Measurements from ENCODE around the gene ATP5PD.
"Not testable (repeated sequence)": the region's sequence is repeated elsewhere in the genome, so short reads cannot be mapped to it uniquely, and the experiment has no call there.

ATP5PD gene

GRCh38 chr17:75077072-75077495 lies 30.3 kb upstream of the ATP5PD start:
- peak; percentile 65 for DNase-seq

- no peak for DNase-seq
Measured at GRCh38 chr17:75075597-75076336, 29.0 kb upstream of the ATP5PD start.

GRCh38 chr17:75074532-75074931 lies 27.8 kb upstream of the ATP5PD start:
- no peak for DNase-seq

DNA sequence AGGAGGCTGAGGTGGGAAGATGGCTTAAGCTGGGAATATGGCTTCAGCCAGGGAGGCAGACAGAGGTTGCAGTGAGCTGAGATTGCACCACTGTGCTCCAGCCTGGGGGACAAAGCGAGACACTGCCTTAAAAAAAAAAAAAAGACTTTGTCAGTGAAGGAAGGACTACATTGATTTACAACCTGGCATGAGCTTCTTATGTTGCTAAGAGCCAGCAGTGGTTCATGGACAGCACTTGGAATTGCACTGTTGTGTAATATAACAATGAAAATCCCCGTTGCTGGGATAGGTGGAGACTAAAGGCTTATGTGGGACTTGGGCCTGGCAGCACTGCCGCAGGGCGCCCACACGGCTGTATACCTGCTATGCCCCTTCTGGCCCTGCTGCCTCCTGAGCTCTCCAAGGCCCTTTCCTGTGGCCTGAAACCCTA lies 26.9 kb upstream of the ATP5PD start:
- no peak for DNase-seq

DNA sequence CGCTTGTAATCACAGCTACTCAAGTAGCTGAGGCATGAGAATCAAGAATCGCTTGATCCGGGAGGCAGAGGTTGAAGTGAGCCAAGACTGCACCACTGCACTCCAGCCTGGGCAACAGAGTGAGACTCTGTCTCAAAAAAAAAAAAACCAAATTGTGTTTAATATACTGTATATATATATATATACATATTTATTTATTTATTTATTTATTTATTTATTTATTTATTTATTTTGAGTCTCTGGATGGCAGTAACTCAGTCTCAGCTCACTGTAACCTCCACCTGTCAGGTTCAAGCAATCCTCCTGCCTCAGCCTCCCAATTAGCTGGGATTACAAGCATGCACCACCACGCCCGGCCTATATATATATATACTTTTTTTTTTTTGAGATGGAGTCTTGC lies 26.1 kb upstream of the ATP5PD start:
- DNase-seq: not testable (repeated sequence)

DNA sequence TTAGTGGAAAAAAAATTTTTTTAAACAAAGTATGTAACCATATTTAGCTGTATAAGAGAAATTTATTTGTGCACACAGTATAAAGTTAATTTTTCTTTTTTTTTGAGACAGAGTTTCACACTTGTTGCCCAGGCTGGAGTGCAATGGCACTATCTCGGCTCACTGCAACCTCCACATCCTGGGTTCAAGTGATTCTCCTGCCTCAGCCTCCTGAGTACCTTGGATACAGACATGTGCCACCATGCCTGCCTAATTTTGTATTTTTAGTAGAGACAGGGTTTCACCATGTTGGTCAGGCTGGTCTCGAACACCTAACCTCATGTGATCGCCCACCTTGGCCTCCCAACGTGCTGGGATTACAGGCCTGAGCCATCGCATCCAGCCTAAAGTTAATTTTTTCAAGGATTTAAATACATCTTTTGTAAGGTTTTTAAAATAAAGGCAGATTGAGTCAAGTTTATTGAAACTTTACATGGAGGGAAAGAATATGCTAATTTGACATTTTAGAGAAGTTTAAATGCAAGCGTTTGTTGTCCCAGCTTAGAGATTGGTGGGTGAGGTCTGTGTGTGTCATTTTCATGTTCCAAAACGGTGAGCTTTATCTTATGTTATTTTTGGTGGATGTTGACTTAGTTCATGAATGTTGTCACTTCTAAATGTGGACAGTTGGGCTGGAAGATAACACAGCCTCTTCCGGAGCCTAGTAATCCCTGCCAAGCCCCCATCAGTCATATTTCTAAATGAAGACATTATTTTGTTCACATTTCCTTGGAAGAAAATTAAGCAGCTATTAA lies 24.9 kb upstream of the ATP5PD start:
- not testable (repeated sequence) for DNase-seq

GRCh38 chr17:75069783-75070182 lies 23.0 kb upstream of the ATP5PD start:
- no peak for DNase-seq

- DNase-seq: no peak
Measured at GRCh38 chr17:75068750-75069149, 22.0 kb upstream of the ATP5PD start.

- no peak for DNase-seq
Measured at GRCh38 chr17:75067856-75068255, 21.1 kb upstream of the ATP5PD start.

GRCh38 chr17:75065562-75066151 lies 18.9 kb upstream of the ATP5PD start:
- no peak for DNase-seq

GRCh38 chr17:75064867-75065561 lies 18.2 kb upstream of the ATP5PD start:
- DNase-seq: no peak

DNA sequence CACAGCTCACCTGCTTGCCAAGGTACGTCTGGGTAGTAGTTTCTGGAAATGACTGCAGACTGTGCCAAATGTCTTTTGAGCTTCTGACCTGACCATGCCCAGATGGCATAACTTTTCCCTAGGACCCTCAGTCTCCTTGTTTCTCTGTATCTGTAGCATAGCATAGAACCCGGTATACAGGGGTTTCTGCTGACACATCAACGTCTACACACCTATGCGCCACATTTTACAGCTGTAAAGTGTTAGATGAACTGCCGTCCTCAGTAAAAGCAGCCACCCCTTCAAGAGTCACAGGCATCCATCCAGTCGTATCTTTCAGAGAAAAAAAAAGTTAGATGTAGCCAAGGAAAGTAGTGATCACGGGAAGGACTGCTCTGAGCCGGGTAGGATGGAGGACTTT lies 17.7 kb upstream of the ATP5PD start:
- DNase-seq: no peak

- DNase-seq: no peak
Measured at GRCh38 chr17:75064040-75064439, 17.3 kb upstream of the ATP5PD start.

DNA sequence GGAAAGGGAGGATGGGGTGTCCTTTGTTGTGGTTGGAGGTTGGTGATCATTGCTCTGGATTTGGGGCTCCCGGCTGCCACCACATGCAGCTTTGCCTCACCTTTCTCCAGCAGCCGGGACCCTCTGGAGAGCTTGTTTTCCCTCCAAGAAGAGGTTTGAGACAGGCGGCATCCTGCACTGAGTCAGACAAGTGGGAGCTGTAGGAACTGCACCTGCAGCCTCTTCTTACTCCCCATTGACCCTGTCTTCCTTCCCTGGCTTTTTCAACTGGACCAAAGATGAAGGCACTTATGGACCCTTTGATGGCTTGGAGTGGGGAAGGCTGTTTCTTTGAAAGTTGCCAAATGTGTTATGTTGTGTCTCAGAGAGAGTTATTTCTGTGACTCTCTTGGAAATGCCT lies 16.9 kb upstream of the ATP5PD start:
- no peak for DNase-seq

- no peak for DNase-seq
Measured at GRCh38 chr17:75063201-75063600, 16.4 kb upstream of the ATP5PD start.

- no peak for DNase-seq
Measured at GRCh38 chr17:75061618-75062017, 14.8 kb upstream of the ATP5PD start.

- no peak for DNase-seq
Measured at GRCh38 chr17:75061055-75061438, 14.3 kb upstream of the ATP5PD start.

GRCh38 chr17:75060434-75061054 lies 13.8 kb upstream of the ATP5PD start:
- DNase-seq: no peak

DNA sequence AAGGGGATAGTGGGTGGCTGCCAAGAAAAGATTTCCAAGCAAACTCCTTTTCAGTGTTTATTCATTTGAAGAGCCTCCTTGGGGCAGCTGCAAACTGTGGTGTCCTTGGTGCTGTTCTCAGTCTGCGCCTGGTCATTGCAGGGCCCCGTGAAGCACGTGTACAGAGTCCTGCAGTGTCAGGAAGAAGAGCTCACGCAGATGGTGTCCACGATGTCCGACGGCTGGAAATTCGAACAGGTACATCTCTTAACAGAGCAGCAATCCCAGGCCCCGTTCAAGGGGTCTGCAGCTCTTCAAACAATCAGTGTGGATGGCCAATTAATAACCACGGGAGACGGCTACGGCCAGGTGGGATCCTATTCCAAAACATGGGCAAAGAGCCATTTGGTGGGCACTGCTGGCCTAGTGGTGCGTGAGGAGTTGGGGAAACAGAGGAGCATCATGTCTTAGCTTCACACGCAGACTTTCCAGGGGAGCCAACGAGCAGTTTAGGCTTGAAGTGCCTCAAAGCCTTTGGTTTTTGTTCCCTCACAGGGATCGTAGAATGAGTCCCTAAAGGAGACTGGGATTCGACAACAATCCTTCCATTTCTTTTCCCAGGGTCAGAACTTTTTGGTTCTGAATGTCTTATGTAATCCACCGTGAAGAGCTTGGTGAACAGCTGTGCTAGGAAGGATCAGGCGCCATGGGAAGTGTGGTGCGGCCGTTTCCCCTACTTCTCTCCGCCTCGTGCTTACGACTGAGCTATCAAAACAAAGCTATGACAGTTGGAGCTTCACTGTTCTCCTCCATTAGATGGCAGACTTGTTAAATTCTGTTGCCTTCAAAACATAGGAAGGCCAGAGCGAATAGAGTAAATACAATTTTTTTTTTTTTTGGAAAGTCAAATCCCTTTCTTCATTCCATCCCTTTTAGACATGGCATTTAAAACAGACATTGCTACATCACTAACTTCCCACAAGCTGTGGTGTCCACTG lies 12.9 kb upstream of the ATP5PD start:
- no peak for DNase-seq

- DNase-seq: no peak
Measured at GRCh38 chr17:75051941-75052340, 5.2 kb upstream of the ATP5PD start.

DNA sequence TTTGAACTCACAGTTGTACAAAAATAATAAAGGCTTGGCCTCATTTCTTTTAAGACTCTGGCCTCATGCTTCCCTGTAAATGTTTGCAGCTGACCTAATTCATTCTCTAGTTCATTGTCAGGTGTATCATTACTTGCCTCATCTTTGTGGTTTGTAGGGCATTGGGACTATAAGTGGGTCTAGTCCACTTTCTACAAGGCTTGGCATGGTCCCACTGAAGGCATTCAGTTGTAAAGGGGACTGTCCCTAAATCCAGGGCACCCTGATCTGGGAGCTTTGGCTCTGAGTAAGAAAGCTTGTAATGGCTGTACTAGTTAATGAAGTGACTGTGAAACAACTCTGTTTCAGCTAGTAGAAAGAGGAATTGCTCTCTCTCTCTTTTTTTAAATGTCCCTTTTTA lies 2.9 kb upstream of the ATP5PD start:
- DNase-seq: no peak

- DNase-seq: no peak
Measured at GRCh38 chr17:75049057-75049456, 2.3 kb upstream of the ATP5PD start.

Data from NCI-H146 (cell line).